GM12878 (cell line): Measurements from ENCODE around the gene STPG3. TPM values are rescaled to one million over a fixed set of nuclear protein-coding genes. Genes with fewer than 3 reads are reported as not detected.

Experiments
- ATAC-seq: fragments of 200-7000 bp; cut with Tn5 transposase; 3 replicates; pipeline ENCODE4 v1.9.1; 2020; ENCODE audit warnings: mild to moderate bottlenecking, moderate library complexity
- BruUV-seq: library from RNA; stranded (reverse); fragments of 400-500 nt; replicated peaks from 2 replicates; lab custom pipeline; 2021; lab: Mats Ljungman, UMichigan
- CTCF ChIA-PET: fragments of 300-600 bp; sonication (Branson Sonifier 250); formaldehyde crosslinking; extraction: SDS; loops from one replicate; lab custom pipeline; 2021; ENCODE audit warnings: inconsistent platforms; lab: Yijun Ruan, JAX
- POLR2A ChIA-PET: fragments of 350-600 bp; formaldehyde crosslinking; extraction: SDS; loops from one replicate; lab custom pipeline; 2021; ENCODE audit warnings: inconsistent platforms; lab: Charles Lee
- RAD21 ChIA-PET: fragments of 300-600 bp; sonication (Branson Sonifier 250); formaldehyde crosslinking; loops from one replicate; lab custom pipeline; 2023; ENCODE audit warnings: antibody characterized with exemption; ENCODE audit not compliant: unreplicated experiment; lab: Charles Lee
- SMC1A ChIA-PET: fragments of 300-600 bp; sonication (Branson Sonifier 250); formaldehyde crosslinking; loops from one replicate; lab custom pipeline; 2023; ENCODE audit not compliant: unreplicated experiment, uncharacterized antibody; lab: Charles Lee
- DNase-seq: peaks from one replicate; pipeline ENCODE4 v3.0.0-alpha.2; 2011; ENCODE audit warnings: low read depth, low spot score
- FAIRE-seq: peaks from 3 replicates; lab custom pipeline; 2011; peaks lifted over from hg19 to GRCh38; lab: Jason Lieb, UNC
- H2AFZ ChIP-seq: 2 replicates; pipeline ENCODE4 v1.6.0; 2011; ENCODE audit warnings: low read depth, low read length, control low read depth; ENCODE audit not compliant: control insufficient read depth
- H3K27ac ChIP-seq: 2 replicates; pipeline ENCODE4 v1.5.1; 2011; ENCODE audit warnings: control low read depth; ENCODE audit not compliant: control insufficient read depth, insufficient read depth
- H3K27me3 ChIP-seq, 2 experiments: replicated peaks in 1 of 2; 2 replicates each; pipeline versions ENCODE4 v1.6.0 to v1.6.1; 2011; ENCODE audit warnings: low read length in 1 of 2; ENCODE audit not compliant: control insufficient read depth in 2 of 2, insufficient read depth in 2 of 2
- H3K36me3 ChIP-seq, 2 experiments: 2 replicates each; pipeline ENCODE4 v1.5.1; 2011; ENCODE audit warnings: low read length in 1 of 2; ENCODE audit not compliant: control insufficient read depth in 2 of 2, insufficient read depth in 2 of 2
- H3K4me1 ChIP-seq: 2 replicates; pipeline ENCODE4 v1.6.1; 2011; ENCODE audit warnings: mild to moderate bottlenecking, low read length, moderate library complexity, mixed read lengths; ENCODE audit not compliant: control insufficient read depth, insufficient read depth
- H3K4me2 ChIP-seq: 2 replicates; pipeline ENCODE4 v1.6.0; 2011; ENCODE audit warnings: control low read depth; ENCODE audit not compliant: control insufficient read depth, insufficient read depth
- H3K4me3 ChIP-seq: fragments of 200-600 bp; sonication (generic); 2 replicates; pipeline ENCODE4 v1.5.1; 2016
- H3K79me2 ChIP-seq: 2 replicates; pipeline ENCODE4 v1.6.0; 2011; ENCODE audit warnings: low read length; ENCODE audit not compliant: control insufficient read depth, insufficient read depth
- H3K9ac ChIP-seq: 2 replicates; pipeline ENCODE4 v1.8.0; 2011; ENCODE audit warnings: low read length, control low read depth, mixed read lengths; ENCODE audit not compliant: control insufficient read depth, insufficient read depth
- H3K9me3 ChIP-seq: replicated peaks from 3 replicates; pipeline ENCODE4 v1.5.1; 2011; ENCODE audit warnings: mild to moderate bottlenecking, low read length; ENCODE audit not compliant: control insufficient read depth, insufficient read depth
- H4K20me1 ChIP-seq: 2 replicates; pipeline ENCODE4 v1.6.0; 2011; ENCODE audit not compliant: control insufficient read depth, insufficient read depth
- ATF7 ChIP-seq: fragments of 450-650 bp; IDR thresholded peaks from 2 replicates; pipeline ENCODE4 v1.6.1; 2016; ENCODE audit warnings: low read depth, mild to moderate bottlenecking
- NFIC ChIP-seq: IDR thresholded peaks from 2 replicates; pipeline ENCODE4 v1.6.1; 2012; ENCODE audit warnings: low read depth, mild to moderate bottlenecking, inconsistent platforms, low read length, moderate library complexity
- REST ChIP-seq: IDR thresholded peaks from 2 replicates; pipeline ENCODE4 v1.6.1; 2012; ENCODE audit warnings: mild to moderate bottlenecking, low read depth, low read length
- SIX5 ChIP-seq: IDR thresholded peaks from 2 replicates; pipeline ENCODE4 v1.6.1; 2011; ENCODE audit warnings: mild to moderate bottlenecking, low read depth, low read length, moderate library complexity; ENCODE audit not compliant: severe bottlenecking
- WGBS: methylation state at CpG from one replicate; pipeline ENCODE4 v1.1.6; 2016; ENCODE audit warnings: low lambda C conversion rate; ENCODE audit not compliant: insufficient replicate concordance, insufficient coverage; ENCODE audit errors: missing lambda C conversion rate; 5-methylcytosine and 5-hydroxymethylcytosine counted together
- in situ Hi-C: fragments of 300-500 bp; cut with MboI; formaldehyde crosslinking; loops from 9 replicates; pipeline ENCODE4 v1.14.3; 2018; ENCODE audit warnings: mixed read lengths
- intact Hi-C: fragments of 100-400 bp; cut with micrococcal nuclease; formaldehyde crosslinking; loops from one replicate; pipeline ENCODE4 v1.14.2; 2022; ENCODE audit not compliant: unreplicated experiment
- polyA plus RNA-seq, 11 experiments: library from polyadenylated mRNA; depleted of rRNA in 4 of 11; unstranded in 6 of 11; stranded (reverse) in 5 of 11; fragments of >200 nt; fragmentation: Nextera tagmentation in 4 of 11; fragmentation: Illumina TruSeq in 1 of 11; extraction: Ambion mirVana in 4 of 11; extraction: Trizol in 1 of 11; gene quantifications; 1 replicate in 1 of 11; 2 replicates in 10 of 11; pipeline versions ENCODE4 v1.2.1 to v1.2.3, GENCODE V29; 2011 to 2016; ENCODE audit warnings: inconsistent platforms in 2 of 11, missing spikeins in 2 of 11, low read depth in 1 of 11
- total RNA-seq, 4 experiments: library from RNA; depleted of rRNA in 3 of 4; stranded (reverse); fragments of >200 nt in 3 of 4; fragmentation: Illumina TruSeq in 1 of 4; extraction: Trizol in 1 of 4; gene quantifications; 2 replicates each; pipeline versions ENCODE4 v1.2.1 to v1.2.3, GENCODE V29; 2013 to 2021
- TF ChIP-seq, protein P1 (sequence below): fragments of 450-650 bp; formaldehyde crosslinking; IDR thresholded peaks from 2 replicates; pipeline ENCODE4 v1.4.0; 2020; ENCODE audit warnings: mild to moderate bottlenecking, moderate library complexity

Gene STPG3
- total and polyA plus RNA-seq, 10 of the 15 experiments (the other 5 are each of a cell fraction or from before 2014, with no cell fraction given), result not detected

- TF ChIP-seq NFIC, result no peak
- TF ChIP-seq, all 136 proteins: peak for 0
These were observed 525 bp upstream of the STPG3 start (continued) for GRCh38 chr9:137250329-137251193.

DNA sequence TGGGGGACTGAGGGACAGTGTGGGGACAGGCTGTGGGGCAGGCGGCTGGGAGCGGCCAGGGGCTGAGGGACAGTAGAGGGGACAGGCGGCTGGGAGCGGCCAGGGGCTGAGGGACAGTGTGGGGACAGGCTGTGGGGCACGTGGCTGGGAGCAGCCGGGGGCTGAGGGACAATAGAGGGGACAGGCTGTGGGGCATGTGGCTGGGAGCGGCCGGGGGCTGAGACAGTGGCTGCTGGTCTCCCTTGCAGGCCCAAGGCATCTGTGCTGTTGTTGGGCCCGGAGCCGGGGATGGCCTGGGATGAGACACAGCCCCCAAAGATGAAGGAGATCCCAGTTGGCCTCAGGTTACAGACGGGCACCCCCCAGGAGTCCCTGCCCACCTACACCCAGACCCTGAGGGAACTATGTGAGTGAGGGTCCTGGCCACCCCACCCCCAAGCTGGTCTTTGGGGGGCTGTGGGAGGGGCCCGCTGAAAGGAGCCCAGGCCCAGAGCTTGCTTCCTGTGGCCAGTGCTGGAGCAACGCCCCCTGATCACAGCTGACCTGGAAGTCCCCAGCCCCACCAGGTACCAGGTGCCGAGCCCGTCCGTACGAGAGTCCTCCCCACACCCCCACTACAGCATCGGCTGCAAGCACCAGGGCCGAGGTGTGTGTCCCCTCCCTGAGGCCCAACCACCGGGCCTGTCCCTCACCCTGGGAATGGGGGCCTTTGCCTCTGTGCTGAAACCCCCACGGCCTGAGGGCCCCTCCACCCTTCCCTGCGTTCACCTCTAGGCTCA is 593 bp downstream of the STPG3 start:
- Histone ChIP-seq H3K4me2 (no peak overlapping the region), H3K9me3 (no peaks in the 10 kb centered on the region), H3K27ac (no peak overlapping the region), H2AFZ (no peak overlapping the region), H3K9ac (no peak overlapping the region), H3K4me3 (no peak overlapping the region), H4K20me1 (no peaks in the 10 kb centered on the region), H3K36me3 (no peaks in the 10 kb centered on the region), H3K79me2 (peaks cover 15% of the 10 kb centered on the region), H3K27me3 (no peaks in the 10 kb centered on the region), H3K4me1 (peaks cover 14% of the 10 kb centered on the region)
- SMC1A ChIA-PET, result no interaction called here
- RAD21 ChIA-PET, result no interaction called here
- intact Hi-C loops, result no loop called here
- no TSS peak for BruUV-seq
- POLR2A ChIA-PET, result interaction anchor here (6.2 kb wide), 1 partner anchor 11 kb away, joined by 112 read pairs; the partner anchor contains the start of gene TUBB4B
- CTCF ChIA-PET, result interaction anchor here (1.1 kb wide), 1 partner anchor 15 kb away, joined by 3 read pairs; no protein-coding TSS in a partner anchor
- no peak for ATAC-seq
- TF ChIP-seq, protein P1, sequence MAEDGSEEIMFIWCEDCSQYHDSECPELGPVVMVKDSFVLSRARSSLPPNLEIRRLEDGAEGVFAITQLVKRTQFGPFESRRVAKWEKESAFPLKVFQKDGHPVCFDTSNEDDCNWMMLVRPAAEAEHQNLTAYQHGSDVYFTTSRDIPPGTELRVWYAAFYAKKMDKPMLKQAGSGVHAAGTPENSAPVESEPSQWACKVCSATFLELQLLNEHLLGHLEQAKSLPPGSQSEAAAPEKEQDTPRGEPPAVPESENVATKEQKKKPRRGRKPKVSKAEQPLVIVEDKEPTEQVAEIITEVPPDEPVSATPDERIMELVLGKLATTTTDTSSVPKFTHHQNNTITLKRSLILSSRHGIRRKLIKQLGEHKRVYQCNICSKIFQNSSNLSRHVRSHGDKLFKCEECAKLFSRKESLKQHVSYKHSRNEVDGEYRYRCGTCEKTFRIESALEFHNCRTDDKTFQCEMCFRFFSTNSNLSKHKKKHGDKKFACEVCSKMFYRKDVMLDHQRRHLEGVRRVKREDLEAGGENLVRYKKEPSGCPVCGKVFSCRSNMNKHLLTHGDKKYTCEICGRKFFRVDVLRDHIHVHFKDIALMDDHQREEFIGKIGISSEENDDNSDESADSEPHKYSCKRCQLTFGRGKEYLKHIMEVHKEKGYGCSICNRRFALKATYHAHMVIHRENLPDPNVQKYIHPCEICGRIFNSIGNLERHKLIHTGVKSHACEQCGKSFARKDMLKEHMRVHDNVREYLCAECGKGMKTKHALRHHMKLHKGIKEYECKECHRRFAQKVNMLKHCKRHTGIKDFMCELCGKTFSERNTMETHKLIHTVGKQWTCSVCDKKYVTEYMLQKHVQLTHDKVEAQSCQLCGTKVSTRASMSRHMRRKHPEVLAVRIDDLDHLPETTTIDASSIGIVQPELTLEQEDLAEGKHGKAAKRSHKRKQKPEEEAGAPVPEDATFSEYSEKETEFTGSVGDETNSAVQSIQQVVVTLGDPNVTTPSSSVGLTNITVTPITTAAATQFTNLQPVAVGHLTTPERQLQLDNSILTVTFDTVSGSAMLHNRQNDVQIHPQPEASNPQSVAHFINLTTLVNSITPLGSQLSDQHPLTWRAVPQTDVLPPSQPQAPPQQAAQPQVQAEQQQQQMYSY (CRISPR knock-in tag), result no peak
- no peak for TF ChIP-seq ATF7
- no peak for TF ChIP-seq REST
- TF ChIP-seq SIX5, result no peak
- DNase-seq, result no peak
- no peak for FAIRE-seq
- WGBS, result 72% methylated on average over 18 of the region's 22 CpGs
- in situ Hi-C loops, result no loop called here
